ENCODE data around the gene BBS9.

BBS9 gene

GRCh38 chr7:33114976-33115375 lies 14.4 kb upstream of the BBS9 start:
- no peak overlapping the region for H3K4me2 ChIP-seq (ENCODE audit: low read length)
- H2AFZ ChIP-seq (ENCODE audit: low read depth, low read length): no peak overlapping the region
- H3K9me3 ChIP-seq (ENCODE audit: insufficient read depth, low read length): no peaks in the 10 kb centered on the region
- H3K9ac ChIP-seq (ENCODE audit: low read length): no peak overlapping the region
- no peaks in the 10 kb centered on the region for H3K36me3 ChIP-seq (replicated peaks; ENCODE audit: low read depth, low read length)
- no peak for TF ChIP-seq CTCF (IDR thresholded peaks at IDR 0.05; ENCODE audit: low read depth, low read length)
- TF ChIP-seq EZH2phosphoT487 (IDR thresholded peaks at IDR 0.05; ENCODE audit: low read depth): no peak
- H3K4me3 ChIP-seq (ENCODE audit: low read length): no peak overlapping the region
- 0 out of 2 replicates have a peak, but pooled peaks cover 4% of the 10 kb centered on the region for H3K27me3 ChIP-seq (ENCODE audit: low read depth, low read length)
- H3K79me2 ChIP-seq (ENCODE audit: low read length): no peaks in the 10 kb centered on the region
- H3K27ac ChIP-seq (ENCODE audit: low read length): no peak overlapping the region
- H3K4me1 ChIP-seq (ENCODE audit: low read length): no peaks in the 10 kb centered on the region
- no peaks in the 10 kb centered on the region for H4K20me1 ChIP-seq (ENCODE audit: insufficient read depth, low read length)

GRCh38 chr7:33118383-33118782 lies 11.0 kb upstream of the BBS9 start:
- no peak for TF ChIP-seq CTCF (IDR thresholded peaks at IDR 0.05; ENCODE audit: low read depth, low read length)
- no peak for TF ChIP-seq EZH2phosphoT487 (IDR thresholded peaks at IDR 0.05; ENCODE audit: low read depth)
- Histone ChIP-seq H3K27ac (ENCODE audit: low read length) (no peak overlapping the region), H3K9ac (ENCODE audit: low read length) (no peak overlapping the region)

GRCh38 chr7:33127085-33127484 lies 2.3 kb upstream of the BBS9 start:
- H3K27me3 ChIP-seq (ENCODE audit: low read depth, low read length): no peaks in the 10 kb centered on the region
- H3K9ac ChIP-seq (ENCODE audit: low read length): no peak overlapping the region
- peaks cover 9% of the 10 kb centered on the region for H3K4me1 ChIP-seq (ENCODE audit: low read length)
- H2AFZ ChIP-seq (ENCODE audit: low read depth, low read length): no peak overlapping the region
- TF ChIP-seq EZH2phosphoT487 (IDR thresholded peaks at IDR 0.05; ENCODE audit: low read depth): no peak
- TF ChIP-seq CTCF (IDR thresholded peaks at IDR 0.05; ENCODE audit: low read depth, low read length): no peak
- H3K4me2 ChIP-seq (ENCODE audit: low read length): no peak overlapping the region
- no peak overlapping the region for H3K27ac ChIP-seq (ENCODE audit: low read length)
- H4K20me1 ChIP-seq (ENCODE audit: insufficient read depth, low read length): no peaks in the 10 kb centered on the region
- H3K79me2 ChIP-seq (ENCODE audit: low read length): no peaks in the 10 kb centered on the region
- H3K4me3 ChIP-seq (ENCODE audit: low read length): no peak overlapping the region
- no peaks in the 10 kb centered on the region for H3K36me3 ChIP-seq (replicated peaks; ENCODE audit: low read depth, low read length)
- H3K9me3 ChIP-seq (ENCODE audit: insufficient read depth, low read length): no peaks in the 10 kb centered on the region

More at GRCh38 chr7:33118383-33118782, 11.0 kb upstream of the BBS9 start:
- Histone ChIP-seq H3K27me3 (ENCODE audit: low read depth, low read length) (0 out of 2 replicates have a peak, but pooled peaks cover 4% of the 10 kb centered on the region), H2AFZ (ENCODE audit: low read depth, low read length) (no peak overlapping the region), H3K36me3 (replicated peaks; ENCODE audit: low read depth, low read length) (no peaks in the 10 kb centered on the region), H3K79me2 (ENCODE audit: low read length) (no peaks in the 10 kb centered on the region), H4K20me1 (ENCODE audit: insufficient read depth, low read length) (no peaks in the 10 kb centered on the region), H3K4me3 (ENCODE audit: low read length) (no peak overlapping the region), H3K4me1 (ENCODE audit: low read length) (no peaks in the 10 kb centered on the region), H3K9me3 (ENCODE audit: insufficient read depth, low read length) (no peaks in the 10 kb centered on the region), H3K4me2 (ENCODE audit: low read length) (no peak overlapping the region)

GRCh38 chr7:33128631-33128989 lies 754 bp upstream of the BBS9 start:
- Histone ChIP-seq H3K27me3 (ENCODE audit: low read depth, low read length) (no peaks in the 10 kb centered on the region), H3K4me1 (ENCODE audit: low read length) (peaks cover 9% of the 10 kb centered on the region), H3K36me3 (replicated peaks; ENCODE audit: low read depth, low read length) (no peaks in the 10 kb centered on the region), H3K4me2 (ENCODE audit: low read length) (peak overlapping the region; percentile 82), H3K9me3 (ENCODE audit: insufficient read depth, low read length) (no peaks in the 10 kb centered on the region), H3K4me3 (ENCODE audit: low read length) (peak overlapping the region; percentile 99), H3K9ac (ENCODE audit: low read length) (peak overlapping the region; percentile 80), H3K79me2 (ENCODE audit: low read length) (no peaks in the 10 kb centered on the region), H2AFZ (ENCODE audit: low read depth, low read length) (peak overlapping the region; percentile 97), H3K27ac (ENCODE audit: low read length) (peak overlapping the region; percentile 72), H4K20me1 (ENCODE audit: insufficient read depth, low read length) (no peaks in the 10 kb centered on the region)
- TF ChIP-seq CTCF (IDR thresholded peaks at IDR 0.05; ENCODE audit: low read depth, low read length) (no peak), EZH2phosphoT487 (IDR thresholded peaks at IDR 0.05; ENCODE audit: low read depth) (no peak)

Data from OCI-LY3 (cell line).